C1 segment of cervical spinal cord (tissue), 14 donors: ENCODE measurements around the gene PLEKHM2.

Experiments used
- DNase-seq, 14 donors: peaks; one replicate each; lab custom pipeline; 2025; lab: John Stamatoyannopoulos, UW

PLEKHM2 gene

DNA sequence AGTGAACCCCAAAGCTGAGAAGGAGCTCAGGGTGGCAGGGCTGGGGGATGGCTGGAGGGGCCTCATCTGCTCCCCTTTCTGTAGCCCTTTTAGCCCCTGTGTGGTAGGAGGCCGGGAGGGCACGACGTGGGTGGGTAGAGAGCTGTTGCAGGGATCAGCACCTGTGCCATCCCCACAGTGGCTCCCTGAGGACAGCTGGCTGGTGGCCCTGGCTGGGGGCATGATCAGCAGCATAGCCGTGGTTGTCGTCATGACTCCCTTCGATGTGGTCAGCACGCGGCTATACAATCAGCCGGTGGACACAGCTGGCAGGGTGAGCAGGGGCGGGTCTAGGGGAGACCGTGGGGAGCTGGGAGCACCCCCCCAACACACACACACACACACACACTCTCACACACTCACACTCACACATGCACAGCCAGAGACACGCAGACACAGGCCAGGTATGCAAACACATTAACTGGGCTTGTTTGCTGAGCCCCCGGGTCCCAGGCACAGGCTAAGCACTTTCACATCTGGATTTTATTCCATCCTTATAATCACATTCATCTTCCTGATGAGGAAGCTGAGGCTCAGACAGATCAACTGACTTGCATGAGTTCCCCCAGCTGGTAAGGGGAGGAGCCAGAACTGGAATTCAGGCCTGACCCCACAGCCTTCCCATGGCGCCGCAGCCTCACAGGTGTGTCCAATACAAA is 54.4 kb downstream of the PLEKHM2 start:
- DNase-seq, result no peak

DNA sequence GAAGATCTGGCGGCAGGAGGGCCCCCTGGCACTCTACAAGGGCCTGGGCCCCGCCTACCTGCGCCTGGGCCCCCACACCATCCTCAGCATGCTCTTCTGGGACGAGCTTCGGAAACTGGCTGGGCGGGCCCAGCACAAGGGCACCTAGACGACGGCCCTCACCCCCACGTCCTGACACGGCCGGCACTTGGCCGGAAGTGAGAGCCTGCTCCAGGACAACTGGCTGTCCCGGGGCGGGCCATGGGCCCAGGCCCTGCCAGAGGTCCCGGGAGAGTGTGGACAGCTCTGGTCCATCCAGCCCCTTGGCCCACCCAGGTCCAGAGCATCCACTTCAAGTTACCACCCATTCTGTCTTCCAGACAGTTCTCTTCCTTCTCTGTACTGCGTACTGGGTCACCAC is 55.1 kb downstream of the PLEKHM2 start:
- DNase-seq, result no peak

DNA sequence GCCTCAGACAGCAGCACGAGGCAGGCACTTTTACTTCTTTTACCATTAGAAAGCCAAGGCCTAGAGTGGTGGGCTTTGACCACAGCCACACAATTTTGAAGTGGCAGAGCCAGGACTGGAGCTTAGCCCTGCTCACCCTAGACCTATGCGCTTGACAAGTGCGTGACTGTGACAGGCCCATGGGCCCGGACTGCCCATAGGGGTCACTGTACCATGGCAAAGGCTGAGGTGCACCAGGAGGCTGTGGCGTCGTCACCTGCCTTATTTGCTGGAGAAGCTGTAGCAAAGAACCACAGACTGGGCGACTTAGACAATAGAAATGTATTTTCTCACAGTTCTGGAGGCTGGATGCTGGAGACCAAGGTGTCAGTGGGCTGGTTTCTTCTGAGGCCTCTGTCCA is 55.6 kb downstream of the PLEKHM2 start:
- DNase-seq, result no peak

DNA sequence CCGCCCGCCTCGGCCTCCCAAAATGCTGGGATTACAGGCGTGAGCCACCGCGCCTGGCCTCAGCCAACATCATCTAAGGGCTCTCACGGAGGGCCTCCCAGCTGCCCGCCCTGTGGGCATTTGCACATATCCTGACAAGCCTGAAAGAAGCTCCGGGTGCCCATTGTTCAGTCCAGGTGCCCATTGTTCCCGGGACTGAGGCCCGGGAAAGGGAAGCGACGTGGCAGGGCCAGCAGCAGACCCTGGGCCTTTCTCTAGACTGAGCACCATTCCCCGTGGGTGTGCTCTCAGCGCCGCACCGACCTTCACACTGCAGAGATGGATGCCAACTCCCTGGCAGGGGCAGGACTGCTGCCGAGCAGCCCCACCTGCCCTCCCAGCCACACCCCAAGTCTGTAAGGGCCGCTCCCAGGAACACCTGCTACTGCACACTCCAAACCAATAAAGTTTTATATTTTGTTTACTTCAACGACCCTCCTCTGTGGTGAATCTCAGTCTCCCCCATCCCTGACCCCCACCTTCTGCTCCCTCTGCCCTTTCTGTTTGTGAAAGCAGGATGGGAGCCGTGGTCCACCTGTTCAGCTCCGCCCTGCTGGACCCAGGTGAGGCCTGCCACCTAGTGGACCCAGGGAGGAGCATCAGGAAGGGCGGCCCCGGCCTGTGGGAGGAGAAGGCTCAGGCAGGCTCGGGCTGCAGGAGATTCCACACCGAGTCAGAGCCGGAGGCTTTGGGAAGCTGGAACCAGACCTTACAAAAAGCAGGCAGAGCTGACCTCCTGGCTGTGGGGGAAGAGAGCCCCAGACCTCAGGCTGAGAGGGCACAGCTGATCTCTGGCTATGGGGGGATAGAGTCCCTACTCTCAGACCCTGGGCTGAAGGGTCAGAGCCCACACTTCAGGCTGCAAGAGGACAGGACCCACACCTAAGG is 57.1 kb downstream of the PLEKHM2 start:
- DNase-seq, result peak in 10 of 14 donors; percentile 14 to 80 (median 24)

DNA sequence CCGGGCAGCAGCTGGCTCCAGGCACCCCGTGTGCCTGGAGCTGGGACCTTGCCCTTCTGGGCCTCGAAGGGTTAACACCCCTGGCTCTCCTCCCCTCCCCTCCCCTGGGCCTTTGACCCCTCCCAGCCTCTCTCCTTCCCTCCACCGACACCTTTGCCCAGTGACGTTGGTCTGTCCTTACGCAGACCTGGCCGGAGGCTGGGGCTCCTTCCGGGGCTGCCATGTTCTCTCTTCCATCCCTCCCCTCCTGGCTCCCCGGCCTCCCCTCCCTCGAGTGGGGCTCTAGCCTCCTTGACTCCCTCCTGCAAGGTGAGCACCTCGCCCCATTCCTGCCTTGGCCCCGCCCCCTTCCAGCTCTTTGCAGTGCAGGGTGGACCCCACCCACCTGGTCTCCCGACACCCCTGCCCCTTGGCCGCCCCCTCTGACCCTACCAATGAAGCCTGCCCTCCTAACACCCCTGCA is 58.2 kb downstream of the PLEKHM2 start, which contains the start of gene TMEM82:
TSS of gene TMEM82 (plus strand) at position 161 of the 463 bp plus-strand sequence. CDS start at position 222, 61 bp downstream.
- no peak for DNase-seq

DNA sequence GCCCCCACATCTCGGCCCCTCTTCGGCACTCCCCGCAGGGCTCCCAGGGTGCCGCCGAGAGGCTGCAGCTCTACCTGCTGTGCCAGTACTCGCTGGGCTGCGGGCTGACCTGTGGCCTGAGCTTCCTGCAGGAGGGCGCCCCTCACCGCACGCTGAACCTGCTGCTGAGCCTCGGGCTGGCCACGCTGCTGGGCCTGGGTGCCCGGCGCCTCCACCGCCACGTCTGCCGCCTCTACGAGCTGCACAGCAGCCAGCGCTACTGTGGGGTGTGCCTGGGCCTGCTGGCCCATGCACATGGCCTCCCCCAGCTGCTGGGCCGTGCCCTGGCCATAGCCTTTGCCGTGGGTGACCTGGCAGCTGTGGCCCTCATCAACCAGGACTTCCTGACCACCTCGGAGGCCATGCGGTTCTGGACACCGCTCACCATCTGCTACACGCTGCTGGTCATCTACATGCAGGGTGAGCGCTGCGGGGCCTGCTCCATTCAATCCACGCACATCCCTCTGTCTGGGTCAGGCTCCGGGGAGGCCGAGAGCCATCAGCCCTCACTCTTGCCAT is 60.1 kb downstream of the PLEKHM2 start:
- DNase-seq, result no peak

DNA sequence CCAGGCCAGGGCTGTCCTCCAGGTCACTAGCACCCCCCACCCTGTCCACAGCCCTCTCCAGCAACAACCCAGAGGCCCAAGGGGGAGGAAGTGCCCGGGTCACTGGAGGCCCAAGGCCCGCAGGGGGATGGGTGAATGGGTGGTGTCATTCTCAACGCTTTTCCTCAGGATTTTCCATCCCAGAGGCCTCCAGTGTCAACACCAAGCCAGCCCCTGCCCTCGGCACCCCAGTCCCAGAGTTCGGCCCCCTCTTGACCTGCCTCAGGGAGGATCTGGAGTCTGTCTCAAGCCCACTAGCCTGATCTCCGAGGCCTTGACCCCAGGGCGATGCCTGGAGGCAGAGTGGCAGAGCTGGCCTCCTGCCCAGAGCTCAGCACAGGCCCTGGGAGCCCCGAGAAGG is 63.3 kb downstream of the PLEKHM2 start:
- DNase-seq, result no peak

DNA sequence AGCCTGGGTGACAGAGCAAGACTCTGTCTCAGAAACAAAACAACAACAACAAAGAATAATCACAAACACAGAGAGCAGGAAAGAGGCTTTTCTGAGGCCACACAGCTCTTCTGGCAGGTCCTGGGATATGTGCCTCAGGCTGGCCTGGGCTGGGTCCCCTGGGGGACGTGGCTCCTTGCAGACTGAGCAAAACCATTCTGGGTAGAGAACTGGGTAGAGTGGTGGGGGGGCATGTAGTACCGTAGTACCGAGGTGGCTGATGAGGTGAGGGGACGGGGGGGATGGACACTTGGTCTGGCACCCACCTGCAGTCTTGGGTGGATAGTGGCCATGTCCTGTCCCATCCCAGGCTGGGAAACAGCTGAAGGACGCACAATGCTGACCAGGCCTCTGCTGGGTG is 64.1 kb downstream of the PLEKHM2 start:
- no peak for DNase-seq

DNA sequence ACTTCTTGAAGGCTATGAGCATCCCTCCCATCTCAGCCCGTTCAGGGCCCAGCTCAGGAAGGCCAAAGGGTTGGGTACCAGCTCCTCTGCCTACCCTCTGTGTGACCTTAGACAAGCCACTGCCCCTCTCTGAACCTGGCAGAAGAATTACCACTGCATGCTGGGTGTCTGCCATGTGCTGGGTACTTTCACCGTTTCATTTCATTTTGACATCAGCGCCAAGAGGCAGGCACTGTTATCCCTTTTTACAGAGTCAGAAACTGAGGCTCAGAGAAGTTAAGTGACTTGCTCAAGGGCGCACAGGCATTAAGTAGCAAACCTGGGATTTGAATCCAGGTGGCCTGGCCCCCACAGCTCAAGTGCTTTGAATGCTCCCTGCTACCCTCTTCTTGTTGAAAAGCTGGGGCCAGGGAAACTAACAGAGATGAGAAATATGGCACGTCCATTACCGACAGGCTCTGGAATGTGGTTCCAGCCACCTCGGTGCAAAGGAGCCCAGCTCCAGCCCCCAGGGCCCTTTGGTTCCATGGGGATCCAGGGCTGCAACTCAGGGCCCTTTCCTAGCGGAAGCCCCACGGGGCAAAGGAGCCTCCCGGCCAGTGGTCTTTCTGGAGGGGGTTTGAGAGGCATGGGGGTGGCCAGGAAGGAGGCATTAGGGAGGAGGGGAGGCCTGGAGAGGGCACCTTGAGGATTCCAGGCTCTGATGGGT is 64.7 kb downstream of the PLEKHM2 start:
- no peak for DNase-seq

DNA sequence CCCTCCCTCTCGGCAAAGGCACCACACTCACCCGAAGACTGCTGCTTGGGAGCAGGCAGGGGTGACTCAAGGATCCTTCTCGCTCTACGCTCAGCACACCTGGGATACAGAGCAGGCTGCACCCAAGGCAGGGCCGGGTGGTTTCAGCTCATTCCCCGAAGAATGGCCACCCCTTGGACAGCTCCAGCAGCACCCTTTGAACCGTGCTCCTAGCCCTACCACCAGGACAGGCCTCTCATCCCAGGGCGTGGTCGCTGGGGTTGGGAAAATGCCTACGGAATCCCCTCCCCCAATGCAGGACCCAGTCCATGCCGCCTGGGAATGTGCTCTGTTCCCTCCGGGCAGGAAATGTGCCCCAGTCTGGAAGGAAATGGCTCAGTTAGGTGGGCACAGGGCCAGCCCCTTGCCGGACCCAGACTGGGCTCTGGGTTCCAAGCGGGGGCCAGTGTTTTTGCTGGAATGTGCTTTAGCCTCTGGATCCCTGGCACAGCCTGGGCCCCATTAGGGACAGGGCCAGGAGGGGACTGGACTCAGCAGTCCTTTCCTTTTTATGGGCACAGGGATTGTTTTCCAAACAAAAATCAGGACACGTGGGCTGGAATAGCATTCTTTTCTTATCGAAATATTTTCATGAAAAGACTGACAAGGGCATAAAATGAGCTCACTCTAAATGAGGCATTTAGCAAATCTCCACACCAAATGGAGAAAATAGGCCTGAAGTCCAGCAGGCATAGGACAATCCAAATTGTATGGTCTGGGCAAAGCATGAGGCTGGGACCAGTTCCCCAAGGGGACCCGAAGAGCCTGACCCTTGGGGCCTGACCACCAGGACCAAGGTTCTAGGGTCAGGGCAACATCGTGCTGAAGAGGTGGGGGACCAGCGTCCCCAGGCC is 65.5 kb downstream of the PLEKHM2 start:
- DNase-seq, result peak in 1 of 14 donors; percentile 23

DNA sequence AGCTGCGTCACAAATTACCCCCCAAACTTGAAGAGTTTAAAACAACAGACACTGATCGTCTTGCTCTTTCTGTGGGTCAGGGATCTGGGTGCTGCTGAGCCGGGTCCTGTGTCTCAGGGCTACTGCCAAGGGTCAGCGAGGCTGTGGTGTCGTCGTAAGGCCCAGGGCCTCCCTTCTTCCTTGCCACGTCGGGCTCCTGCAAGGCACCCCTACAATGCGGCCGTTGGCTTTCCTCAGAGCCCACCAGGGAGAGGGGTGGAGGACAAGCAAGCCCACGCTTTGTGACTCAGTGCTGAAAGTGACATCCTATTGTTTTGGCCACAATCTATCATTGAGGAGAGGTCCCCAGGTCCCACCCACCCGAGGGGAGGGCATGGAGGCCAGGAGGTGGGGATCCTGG is 66.8 kb downstream of the PLEKHM2 start:
- DNase-seq, result no peak

DNA sequence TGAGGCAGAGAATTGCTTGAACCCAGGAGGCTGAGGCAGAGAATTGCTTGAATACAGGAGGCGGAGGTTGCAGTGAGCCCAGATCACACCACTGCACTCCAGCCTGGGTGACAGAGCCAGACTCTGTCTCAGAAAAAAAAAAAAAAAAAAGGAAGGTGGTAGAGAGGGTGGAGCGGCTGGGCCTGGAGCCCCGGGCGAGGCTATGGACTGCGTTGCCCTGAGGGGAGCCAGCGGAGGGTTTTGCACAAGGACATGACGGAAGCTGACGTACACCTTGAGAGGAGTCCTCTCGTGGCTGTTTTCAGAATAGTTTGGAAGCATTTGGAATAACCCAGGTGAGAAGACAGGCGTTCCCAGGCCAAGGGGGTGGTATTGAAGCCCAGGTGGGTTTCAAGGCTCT is 67.6 kb downstream of the PLEKHM2 start:
- no peak for DNase-seq

DNA sequence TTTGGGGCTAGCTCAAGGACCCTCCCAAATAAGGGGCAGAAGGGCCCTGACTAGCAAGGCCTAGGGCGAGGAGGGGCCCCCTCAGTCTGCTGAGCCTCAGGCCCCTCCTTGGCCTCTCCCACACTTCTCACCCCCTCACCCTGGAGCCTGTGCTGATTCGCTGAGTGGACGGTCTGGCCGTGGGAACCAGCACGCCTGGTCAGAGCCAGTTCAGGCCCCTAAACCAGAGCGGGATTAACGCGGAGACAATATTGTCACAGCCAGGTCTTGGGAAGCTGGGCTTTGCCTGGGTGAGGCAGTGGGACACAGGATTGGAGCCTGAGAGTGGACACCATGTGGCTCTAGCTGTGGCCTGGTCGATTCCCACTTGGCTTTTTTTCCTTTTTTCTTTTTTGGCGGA is 69.7 kb downstream of the PLEKHM2 start:
- DNase-seq, result no peak

DNA sequence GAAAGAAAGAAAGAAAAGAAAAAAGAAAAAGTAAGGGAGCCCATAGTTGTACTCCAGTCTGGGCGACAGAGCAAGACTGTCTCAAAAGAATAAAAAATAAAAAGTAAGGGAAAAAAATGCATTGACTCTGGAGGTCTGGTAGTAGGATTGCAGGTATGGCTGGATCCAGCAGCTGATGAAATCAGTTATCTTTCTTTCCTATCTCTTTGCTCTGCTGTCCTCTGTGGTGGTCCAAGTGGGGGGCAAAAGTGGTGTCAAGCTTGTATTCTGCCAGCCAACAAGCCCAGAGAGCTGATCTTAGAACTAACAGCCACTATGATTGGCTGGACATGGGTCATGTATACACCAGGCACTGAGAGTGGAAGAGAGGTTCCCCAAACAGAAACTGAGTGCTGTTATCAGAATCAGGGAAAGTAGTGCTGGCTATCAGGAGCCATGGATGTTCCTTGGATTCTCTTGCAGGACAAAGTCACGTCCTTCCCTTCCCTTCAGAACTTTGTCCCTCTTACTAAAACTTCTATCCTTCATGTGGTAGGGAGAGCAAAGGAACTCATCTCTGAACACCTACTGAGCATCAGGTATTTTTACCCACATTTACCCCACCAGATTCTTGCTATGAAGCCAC is 71.0 kb downstream of the PLEKHM2 start:
- no peak for DNase-seq

DNA sequence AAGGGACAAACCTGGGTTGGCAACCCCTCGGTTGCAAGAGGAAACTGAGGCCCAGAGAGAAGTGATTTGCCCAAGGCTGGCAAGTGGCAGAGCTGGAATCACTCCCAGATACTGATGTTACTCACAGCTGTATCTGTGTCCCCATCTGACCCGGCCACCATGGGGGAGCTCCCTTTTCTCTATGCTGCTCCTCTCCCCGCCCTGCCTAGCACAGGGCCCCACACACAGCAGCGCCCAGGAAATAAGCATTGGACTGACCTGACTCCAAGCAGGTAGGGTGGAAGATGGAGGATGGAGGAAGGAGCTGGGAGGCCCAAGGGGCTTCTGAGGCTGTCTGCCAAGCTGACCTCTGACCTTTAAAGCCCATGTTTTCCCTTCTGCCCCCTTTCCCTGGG is 71.5 kb downstream of the PLEKHM2 start:
- no peak for DNase-seq

DNA sequence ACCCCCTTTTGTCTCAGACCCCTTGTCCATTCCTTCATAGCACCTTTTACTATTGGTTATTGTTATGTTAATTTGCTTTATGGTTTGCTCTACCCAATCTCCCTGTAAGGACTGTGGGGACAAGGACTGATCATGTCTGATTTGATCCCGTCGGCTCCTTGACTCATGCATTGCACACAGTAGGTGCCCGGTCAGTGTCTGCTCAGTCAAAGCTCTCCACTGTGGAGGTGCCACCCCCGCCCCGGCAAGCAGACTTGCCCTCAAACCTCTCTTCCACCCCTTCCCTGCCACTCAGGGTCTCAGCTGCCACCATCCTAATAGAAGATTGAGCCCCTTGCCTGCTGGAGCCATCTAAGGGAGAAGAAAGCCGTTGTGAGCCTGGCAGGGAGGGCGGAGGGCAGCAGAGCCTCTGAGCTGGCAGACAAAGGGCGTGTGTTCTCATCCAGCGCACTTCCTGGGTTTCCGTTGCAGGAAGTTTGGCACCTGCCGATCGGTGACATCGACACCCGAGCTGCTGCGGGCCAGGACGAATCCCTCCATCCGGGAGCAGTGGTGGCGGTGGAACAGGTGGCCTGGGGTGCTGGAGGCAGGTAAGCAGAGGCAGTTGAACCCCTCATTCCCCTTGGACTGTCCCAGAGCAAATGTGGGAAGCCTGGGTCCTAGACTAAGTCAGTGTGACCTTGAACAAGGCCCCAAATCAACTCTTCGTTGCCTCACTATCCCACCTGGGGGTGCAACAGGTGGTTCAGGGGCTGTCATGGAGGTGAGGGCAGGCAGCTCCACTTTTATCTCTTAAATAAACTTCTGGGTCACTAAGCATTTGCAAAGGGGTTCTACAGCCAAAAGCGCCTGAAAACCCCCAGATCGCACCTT is 72.3 kb downstream of the PLEKHM2 start:
- DNase-seq, result peak in 3 of 14 donors; percentile 4 to 50 (median 13)

DNA sequence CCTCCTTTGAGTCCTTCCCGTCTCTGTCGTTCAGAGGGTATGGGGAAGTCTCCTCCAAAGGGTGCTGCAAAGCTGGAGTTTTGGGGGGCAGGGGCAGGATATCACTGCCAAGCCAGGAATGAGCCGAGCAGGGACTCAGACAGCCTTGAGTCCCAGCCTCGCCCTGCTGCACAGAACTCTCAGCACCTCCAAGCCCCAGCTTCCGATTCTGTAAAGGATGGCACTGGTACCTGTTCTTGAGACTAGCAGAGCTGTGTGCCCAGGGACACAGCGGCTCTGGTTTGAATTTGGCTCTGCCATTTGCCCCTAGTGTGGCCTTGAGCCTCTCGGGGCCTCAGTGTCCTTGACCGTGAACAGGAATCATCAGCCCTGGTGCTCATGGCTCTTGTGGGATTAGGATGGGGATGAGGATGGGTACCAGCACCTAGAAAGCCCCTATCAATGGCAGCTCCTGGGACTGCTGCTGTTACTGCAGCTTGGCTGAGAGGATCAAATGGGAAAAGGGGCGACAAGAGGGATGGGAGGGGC is 73.0 kb downstream of the PLEKHM2 start:
- DNase-seq, result no peak

DNA sequence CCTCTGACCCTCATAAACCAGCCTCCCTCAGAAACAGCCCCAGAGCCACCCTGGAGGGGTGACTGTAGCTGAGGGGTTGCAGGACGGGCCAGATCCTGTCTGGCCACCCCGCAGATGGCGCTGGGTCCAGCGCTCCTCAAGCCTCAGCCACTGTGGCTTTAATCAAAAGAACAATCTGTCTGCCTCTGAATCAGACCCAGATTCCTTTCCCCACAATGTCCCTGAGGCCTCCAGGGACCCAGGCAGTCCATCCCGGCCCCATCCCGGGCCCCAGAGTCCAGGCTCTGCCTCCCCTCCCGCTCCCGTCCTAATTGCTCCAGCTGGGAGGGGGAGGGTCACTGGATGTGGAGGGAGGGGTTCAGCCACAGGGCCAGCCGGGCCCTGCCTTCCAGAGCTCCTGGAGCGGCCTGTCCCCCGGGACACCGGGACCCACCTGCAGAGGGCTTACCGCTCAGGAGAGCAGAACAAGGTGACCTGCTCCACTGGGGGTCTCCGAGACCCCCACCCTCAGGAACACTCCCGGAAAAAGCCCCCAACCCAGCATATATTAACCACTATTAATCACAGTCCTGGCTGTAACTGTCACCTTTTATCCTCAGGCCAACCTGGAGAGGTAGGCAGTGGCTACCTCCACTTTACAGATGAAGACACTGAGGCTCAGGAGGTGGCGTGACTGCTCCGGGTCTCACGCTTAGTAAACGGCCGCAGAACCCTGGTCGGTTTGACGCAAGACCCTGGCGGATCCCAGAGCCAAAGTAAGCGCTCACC is 73.6 kb downstream of the PLEKHM2 start:
- DNase-seq, result no peak
